Endometrial microvascular endothelial cells (primary cell): ENCODE results near the gene KCNJ2. TPM values are rescaled to one million over a fixed set of nuclear protein-coding genes. Genes with fewer than 3 reads are reported as not detected.

Experiments
- in situ Hi-C: cut with HindIII; loops from 2 replicates; pipeline ENCODE4 v1.10.0; 2017; ENCODE audit warnings: low sequenced_read_pairs, low pct_unique_long_range_greater_than_20kb; ENCODE audit errors: inconsistent ontology term
- total RNA-seq: library from RNA; depleted of rRNA; stranded (reverse); fragments of >200 nt; gene quantifications from one replicate; pipeline ENCODE4 v1.2.3, GENCODE V29; 2015; ENCODE audit errors: inconsistent ontology term

KCNJ2 gene
- total RNA-seq, 1 donor from 2014 or later: 5.1 TPM

- in situ Hi-C loops: no loop called here
Observed at GRCh38 chr17:70187383-70187782, 18.1 kb downstream of the KCNJ2 start.

GRCh38 chr17:70190959-70191805 lies 21.9 kb downstream of the KCNJ2 start:
- in situ Hi-C loops: no loop called here

GRCh38 chr17:70195091-70195490 lies 25.8 kb downstream of the KCNJ2 start:
- in situ Hi-C loops: no loop called here

GRCh38 chr17:70201872-70202419 lies 32.6 kb downstream of the KCNJ2 start:
- in situ Hi-C loops: no loop called here

DNA sequence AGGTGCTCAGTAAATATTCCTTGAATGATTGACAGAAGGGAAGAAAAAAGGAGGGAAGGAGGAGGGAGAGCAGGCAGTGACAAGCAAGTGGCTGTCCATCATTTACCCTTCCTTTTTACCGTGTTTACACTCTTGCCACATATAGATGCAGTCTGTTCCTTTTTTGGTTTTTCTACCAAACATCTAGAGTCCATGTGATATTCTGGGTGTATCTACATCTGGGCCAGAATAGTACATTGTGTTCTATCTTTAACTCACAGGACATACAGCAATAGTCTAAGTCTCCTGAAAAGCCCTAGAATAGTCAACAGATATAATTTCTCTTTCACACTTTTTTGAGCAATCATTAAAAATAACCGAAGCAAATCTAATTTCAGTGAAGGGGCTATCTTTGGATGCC lies 33.5 kb downstream of the KCNJ2 start:
- in situ Hi-C loops: no loop called here

DNA sequence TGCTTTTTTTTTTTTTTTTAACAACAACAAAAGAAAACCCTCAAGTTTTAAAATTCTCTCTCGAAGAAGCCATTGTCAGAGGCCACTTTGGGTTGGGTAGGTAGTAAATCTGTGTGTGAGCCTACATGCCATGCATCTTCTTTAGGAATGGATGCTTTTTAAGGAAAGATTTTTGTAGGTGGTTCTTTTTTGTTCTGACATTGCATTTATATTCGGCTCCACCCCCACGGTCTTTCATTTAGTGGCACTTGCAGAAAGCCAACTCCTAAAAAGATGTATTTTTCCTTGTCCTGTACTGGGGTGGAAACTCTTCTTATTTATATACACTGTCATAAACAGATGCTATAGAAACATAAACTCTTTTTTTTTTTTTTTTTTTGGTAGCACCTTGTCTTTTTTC lies 35.1 kb downstream of the KCNJ2 start:
- in situ Hi-C loops: no loop called here

DNA sequence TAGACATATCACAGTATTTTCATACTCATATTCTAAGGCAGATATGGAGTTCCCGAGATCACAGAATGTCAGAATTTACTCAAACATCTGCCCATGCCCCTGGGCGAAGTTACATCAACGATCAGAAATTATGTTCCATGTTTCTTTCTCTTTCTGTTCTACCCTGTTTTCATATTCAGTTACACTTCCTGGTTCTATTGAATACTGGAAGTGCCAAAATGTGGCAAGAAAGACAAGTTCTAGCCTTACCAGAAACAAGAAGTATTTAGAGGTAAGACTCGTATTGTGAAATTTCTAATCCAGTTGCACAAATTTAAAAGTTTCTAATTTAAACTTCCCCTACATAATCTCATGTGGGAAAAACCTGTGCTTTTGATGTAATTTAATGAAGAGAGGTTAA lies 36.1 kb downstream of the KCNJ2 start:
- in situ Hi-C loops: no loop called here

GRCh38 chr17:70206361-70207010 lies 37.2 kb downstream of the KCNJ2 start:
- in situ Hi-C loops: no loop called here

DNA sequence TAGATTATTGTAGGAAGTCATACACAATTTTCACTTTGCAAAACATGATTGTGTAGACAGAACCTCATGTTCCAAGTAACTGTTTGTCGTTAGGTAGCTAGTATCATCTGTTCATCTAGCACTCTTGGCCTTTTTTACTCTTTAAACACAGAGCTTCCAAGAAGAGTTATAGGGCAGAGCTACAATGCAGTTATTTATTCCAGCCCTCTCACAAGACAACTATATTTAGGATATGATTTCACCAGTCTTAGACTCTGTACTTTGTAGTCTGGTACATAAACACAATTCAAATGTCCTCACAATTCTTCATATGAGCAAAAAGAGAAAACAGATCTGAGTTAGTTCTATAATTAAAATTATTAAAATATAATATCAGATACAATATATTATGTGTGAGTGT lies 37.9 kb downstream of the KCNJ2 start:
- in situ Hi-C loops: no loop called here

DNA sequence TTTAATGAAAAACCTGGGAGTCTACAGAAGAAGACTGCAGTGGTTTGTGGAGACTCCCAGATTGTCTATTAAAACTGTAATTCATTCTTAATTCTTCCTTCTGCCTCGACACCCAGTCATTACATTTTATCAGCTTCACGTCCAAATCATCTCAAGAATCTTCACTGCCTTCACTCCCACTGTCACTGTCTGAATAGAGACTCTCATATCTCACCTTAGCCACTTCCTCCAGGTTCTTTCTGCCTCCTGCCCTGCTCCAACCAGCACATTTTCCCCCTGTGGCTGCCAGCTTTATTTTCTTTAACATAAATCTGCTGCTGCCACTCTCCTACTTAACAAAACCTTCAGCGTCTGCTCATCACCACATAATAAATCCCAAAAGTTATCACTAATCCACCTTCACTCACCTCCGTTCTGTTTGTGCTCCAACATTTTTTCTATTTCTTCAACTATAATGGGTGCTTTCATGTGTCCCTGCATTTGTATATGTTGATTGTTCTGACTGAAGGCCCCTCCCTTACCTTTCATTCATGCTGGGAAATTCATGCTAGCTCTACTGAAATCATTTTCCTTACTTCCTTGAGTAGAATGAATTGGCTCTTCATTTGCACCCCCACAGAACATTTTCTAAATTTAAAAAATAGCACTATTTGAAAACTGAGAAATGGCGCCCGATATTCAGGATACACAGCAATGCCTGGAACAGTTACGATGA lies 38.9 kb downstream of the KCNJ2 start:
- in situ Hi-C loops: no loop called here

GRCh38 chr17:70208825-70209555 lies 39.7 kb downstream of the KCNJ2 start:
- in situ Hi-C loops: no loop called here

DNA sequence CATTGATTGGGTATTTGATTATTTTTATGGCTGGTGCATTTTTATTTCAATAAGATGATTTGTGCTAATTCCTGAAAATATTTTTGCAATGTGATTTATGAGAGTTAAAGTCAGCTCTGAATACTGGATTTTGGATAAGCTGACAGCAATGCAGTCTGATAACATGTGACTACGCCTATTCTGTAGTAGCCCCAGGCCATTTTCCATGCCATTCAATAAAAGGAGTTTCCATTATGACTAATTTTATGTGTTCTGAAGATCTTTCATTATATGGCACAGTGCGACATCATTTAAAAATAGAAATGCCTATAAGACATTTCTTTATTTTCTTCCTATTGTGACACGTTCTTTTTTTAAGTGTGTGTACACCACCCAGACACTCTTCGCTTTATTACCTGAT lies 46.3 kb downstream of the KCNJ2 start:
- in situ Hi-C loops: no loop called here

DNA sequence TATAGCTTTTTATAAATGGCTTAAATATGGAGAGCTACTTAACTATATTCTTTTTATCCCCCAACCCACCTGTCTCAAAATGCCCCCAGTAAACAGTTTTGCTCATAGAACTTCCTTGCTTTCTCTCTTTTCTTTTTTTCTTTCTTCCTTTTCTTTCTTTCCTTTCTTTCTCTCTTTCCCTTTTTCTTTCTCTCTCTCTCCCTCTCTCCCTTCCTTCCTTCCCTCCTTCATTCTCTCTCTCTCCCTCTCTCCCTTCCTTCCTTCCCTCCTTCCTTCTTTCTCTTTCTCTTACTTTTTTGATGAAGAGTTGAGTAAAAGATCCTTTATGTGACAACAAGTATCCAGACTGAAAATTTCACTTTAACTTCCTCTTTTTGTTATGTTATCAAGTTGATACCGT lies 48.2 kb downstream of the KCNJ2 start:
- in situ Hi-C loops: no loop called here

- in situ Hi-C loops: no loop called here
Observed at GRCh38 chr17:70225276-70225675, 55.9 kb downstream of the KCNJ2 start.

Other genes starting within 250 kb of the KCNJ2 start
- gene KCNJ16, start 94.3 kb upstream of the KCNJ2 start, total RNA-seq: not detected